GM15510 (cell line): ENCODE data around the gene GABRA4.

Experiments
- POLR2A ChIP-seq: IDR thresholded peaks from 3 replicates; pipeline ENCODE4 v1.6.1; 2011; ENCODE audit warnings: borderline replicate concordance; ENCODE audit not compliant: insufficient read length; ENCODE audit errors: extremely low read depth

Gene GABRA4

DNA sequence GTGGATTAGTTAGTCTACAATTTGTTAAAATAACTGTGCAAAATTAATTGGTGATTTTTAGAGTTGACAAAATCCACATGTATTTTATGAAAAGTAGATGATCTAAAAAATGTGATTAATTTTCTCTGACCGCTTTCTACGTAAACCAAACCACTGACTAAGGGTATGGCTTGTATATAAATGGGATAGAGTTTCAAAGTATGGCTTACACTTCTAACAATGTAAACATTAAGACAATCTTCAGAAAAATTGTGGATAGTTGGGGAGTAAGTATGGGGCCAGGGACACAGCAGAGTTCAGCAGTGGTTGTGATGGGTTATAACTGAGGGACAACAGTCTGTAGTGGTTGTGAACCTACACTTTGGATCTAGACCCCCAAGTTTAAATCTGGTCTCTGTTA, 39.8 kb downstream of the GABRA4 start:
- TF ChIP-seq POLR2A = no peak

DNA sequence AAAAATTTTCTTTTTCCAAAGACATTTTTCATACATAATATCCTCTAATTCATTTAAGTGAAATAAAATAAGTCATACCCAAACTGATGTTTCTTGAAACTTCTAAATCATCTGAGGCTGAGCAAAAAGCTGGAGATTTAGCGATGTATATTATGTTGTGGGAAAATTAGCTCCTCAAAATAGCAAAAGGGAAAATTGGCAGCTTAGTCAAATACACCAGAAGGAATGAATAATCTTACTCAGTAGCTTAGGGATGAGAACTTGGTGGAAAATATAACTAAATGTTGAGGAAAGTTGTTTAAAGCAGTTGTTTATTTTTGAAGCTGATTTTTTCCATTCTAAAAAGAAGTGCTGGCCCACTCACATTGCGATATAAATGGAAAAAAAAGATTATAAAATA, 40.9 kb downstream of the GABRA4 start:
- TF ChIP-seq POLR2A = no peak

- no peak for TF ChIP-seq POLR2A
Measured at GRCh38 chr4:46950826-46951225, 42.6 kb downstream of the GABRA4 start.

DNA sequence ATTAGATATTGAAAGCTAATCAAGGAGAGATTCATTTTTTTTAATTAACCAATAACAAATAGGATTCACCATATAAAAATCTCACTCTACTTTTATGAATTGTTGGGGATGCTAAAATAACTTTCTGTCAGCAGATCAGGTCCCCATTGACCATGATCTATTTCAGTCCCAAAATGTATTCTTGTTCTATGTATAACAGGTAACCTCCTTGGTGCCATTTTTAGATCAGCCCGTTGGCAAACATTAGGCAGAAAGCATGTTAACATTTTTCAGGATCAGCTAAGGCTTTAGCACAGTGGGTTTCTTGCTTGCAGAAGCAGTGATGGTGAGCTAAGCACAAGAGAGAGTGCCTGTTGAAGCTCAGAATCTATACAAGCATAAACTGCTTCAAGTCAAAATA, 43.6 kb downstream of the GABRA4 start:
- no peak for TF ChIP-seq POLR2A

GRCh38 chr4:46947541-46947940, 45.8 kb downstream of the GABRA4 start:
- no peak for TF ChIP-seq POLR2A

DNA sequence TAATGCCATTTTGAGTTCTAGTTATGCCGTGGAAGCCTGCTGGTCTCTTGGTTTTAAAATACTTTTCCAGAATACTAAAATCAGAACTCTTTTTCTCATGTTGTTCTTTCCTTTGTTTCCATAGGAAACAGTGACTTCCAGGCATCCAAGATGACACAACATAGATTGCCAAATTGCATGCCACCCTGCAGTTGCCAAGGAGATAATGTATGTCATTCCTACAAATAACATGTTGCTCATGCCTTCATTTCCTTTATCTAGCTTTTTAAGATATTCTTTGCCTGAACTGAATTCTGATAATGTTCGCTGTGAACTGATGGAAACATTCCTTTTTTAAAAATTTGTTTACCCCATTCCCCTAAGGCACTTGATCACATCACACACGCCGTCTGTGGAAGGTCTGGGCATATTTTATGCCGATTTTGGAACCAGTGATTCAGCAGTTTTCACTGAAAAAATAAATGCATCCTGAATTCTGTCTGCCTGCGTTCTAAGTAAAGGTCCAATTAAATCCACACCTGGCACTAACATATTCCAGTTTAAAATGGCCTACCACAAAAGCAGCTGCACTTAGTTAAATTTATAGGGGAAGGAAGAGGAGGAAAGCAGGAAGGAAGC, 46.4 kb downstream of the GABRA4 start:
- TF ChIP-seq POLR2A = no peak

DNA sequence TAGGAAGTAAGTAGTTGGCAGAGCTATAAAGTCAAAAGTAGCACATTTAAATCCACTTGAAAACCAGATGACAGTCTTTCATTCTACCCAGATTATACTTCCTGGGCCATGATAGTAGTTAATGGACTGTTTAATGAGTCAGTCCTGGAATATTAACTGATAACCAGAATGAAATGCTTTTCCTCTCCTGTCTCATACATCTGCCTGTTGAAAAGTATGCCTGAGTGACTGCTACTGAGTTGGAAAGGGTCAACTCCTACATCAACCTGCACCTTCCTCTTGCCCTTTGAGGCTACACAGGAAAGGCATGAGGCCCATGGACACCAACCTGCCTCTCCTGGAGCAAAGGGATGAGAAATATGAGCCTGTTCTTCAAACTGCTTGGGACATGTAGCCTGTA, 48.3 kb downstream of the GABRA4 start:
- no peak for TF ChIP-seq POLR2A

- TF ChIP-seq POLR2A = no peak
Measured at GRCh38 chr4:46944345-46944744, 49.0 kb downstream of the GABRA4 start.

DNA sequence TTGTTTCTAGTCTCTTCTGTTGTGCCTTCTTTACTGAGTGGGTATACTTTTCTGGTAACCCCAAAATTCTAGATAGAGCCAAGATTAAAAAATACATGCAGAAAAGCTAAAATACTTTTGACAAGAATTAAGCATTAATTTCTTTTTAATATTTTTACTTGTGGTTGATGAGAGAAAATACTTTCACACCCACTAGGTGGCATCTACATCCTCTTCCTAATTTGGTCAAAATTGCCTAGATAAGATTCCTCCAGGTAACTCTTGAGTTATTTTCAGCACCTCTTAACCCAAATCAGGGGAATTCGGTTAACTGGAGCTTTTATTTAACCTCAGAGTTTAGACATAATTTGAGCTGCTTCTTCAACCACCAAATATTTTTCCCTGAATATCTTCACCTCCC, 55.9 kb downstream of the GABRA4 start:
- TF ChIP-seq POLR2A = no peak

DNA sequence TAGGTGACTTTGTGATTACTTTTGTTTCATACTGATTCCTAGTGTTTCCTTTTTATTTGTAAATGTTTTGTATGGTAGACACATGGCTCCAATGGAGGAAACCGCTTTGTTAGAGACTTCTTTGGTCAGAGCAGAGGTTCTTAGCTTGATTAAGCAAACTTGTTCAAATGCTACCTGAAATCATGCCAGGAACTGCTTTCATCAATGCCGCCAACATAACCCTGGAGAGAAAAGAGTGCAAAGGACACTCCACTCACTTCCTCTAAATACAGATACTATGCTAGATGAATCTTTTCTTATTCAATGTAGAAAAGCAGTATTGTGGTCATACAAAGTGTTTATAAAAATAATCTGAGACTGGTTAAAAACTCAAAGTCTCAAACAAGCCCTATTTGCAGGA, 58.7 kb downstream of the GABRA4 start:
- no peak for TF ChIP-seq POLR2A

DNA sequence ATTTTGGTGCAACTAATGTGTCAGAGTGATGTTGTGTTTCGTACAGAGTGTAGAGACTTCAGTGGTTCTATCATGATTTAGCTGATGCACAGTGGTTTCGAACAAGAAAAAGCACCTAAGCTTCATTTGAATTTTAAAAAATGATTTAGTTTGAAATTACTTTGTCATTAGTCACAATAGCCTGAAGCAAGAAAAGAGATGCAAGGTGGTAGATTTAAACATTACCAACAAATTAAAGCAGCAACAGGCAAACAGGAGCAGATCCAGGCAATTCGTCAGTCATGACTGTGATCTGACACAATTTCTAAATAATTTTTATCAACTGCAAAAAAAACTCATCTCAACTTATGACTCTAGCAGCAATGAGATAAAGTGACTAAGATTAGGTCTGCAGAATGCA, 59.7 kb downstream of the GABRA4 start:
- TF ChIP-seq POLR2A = no peak

- no peak for TF ChIP-seq POLR2A
Measured at GRCh38 chr4:46931981-46932380, 61.4 kb downstream of the GABRA4 start.

GRCh38 chr4:46930891-46931290, 62.5 kb downstream of the GABRA4 start:
- no peak for TF ChIP-seq POLR2A

- no peak for TF ChIP-seq POLR2A
Measured at GRCh38 chr4:46927201-46927600, 66.2 kb downstream of the GABRA4 start.

DNA sequence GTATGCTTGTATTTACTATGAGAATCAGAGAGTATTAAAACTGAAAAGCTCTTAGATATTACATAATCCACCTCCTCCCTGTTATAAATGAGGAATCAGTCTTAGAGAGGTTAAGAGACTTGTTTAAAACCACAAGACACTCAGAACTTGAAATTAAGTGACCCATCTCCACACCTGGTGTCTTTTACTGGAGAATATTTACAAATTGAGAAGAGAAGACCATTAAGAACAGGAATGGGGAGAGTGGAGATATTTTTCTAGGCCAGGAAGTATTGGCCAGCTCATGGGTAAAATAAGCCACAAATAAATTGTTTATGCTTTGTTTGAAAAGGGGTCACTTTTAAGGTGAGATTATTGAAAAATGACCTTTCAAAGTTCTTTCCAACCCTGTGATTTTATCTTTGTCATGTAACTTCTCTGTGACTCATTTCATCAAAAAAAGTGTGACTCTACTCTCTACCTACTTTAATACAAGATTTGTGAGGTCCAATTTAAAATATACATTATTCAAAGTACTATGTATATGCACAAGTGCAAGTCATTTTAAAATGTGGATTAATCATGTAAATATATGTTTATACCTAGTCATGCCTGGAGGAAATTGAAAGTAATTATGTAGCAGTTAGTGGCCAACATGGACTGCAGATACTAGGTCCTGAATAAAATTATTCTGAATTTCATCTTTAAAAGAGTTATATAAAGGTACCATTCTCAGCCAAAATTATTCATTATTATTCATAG, 68.4 kb downstream of the GABRA4 start:
- no peak for TF ChIP-seq POLR2A

GRCh38 chr4:46922205-46922604, 71.2 kb downstream of the GABRA4 start:
- TF ChIP-seq POLR2A = no peak
